HepG2 (cell line): ENCODE results near the gene PCARE.

ENCODE experiments used
- POLR2A ChIP-seq, 2 experiments: IDR thresholded peaks; 2 replicates each; pipeline ENCODE4 v1.6.1; 2011; ENCODE audit warnings: low read depth in 2 of 2, low read length in 2 of 2, mild to moderate bottlenecking in 1 of 2, moderate library complexity in 1 of 2; ENCODE audit not compliant: insufficient read depth in 1 of 2
- SALL2 ChIP-seq: sonication (generic); formaldehyde crosslinking; IDR thresholded peaks from 2 replicates; pipeline ENCODE4 v1.8.1; 2023; ENCODE audit warnings: mild to moderate bottlenecking, missing genetic modification reagents, inconsistent platforms
- TF ChIP-seq, protein P1 (sequence below): sonication (generic); formaldehyde crosslinking; IDR thresholded peaks from 2 replicates; pipeline ENCODE4 v1.4.0; 2020; ENCODE audit warnings: missing genetic modification reagents, low read depth, mild to moderate bottlenecking, borderline replicate concordance

- TF ChIP-seq, protein P1, sequence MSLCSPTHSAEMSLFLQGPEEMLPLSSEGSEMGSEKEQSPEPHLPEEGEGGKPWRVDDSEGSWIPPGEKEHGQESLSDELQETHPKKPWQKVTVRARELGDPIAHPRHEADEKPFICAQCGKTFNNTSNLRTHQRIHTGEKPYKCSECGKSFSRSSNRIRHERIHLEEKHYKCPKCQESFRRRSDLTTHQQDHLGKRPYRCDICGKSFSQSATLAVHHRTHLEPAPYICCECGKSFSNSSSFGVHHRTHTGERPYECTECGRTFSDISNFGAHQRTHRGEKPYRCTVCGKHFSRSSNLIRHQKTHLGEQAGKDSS (CRISPR knock-in tag): no peak
- TF ChIP-seq POLR2A (IDR thresholded peaks at IDR 0.05; ENCODE audit: insufficient read depth in 1 of 2, low read depth in 2 of 2, low read length in 2 of 2) (no peak), SALL2 (CRISPR knock-in tag) (no peak)
These were observed 12.0 kb downstream of the PCARE start for GRCh38 chr2:29062371-29062770.
